ENCODE measurements around the gene KBTBD8. TPM values are rescaled to one million over a fixed set of nuclear protein-coding genes. Genes with fewer than 3 reads are reported as not detected.

The KBTBD8 gene
- total RNA-seq, 1 donor from 2014 or later, result 12.4 TPM

DNA sequence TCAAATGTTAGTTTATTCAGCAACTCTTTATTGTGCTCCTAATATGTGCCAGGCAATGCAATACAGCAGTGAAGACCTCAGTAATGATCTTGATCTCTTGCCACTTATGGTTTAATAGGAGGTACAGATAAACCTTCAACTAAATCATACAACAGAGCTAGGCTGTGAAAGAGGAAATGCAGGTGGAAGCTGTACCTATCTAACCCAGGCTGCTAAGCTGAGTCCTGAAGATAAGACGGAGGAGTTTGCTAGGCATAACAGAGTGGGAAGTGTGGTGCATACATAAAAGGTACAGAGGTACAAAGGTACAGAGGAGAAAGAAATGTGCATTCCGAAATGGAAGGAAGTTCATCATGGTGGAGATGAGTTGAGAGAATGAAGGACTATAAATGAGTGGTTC, 35.0 kb downstream of the KBTBD8 start:
- intact Hi-C loops (cut with micrococcal nuclease), result no loop called here

DNA sequence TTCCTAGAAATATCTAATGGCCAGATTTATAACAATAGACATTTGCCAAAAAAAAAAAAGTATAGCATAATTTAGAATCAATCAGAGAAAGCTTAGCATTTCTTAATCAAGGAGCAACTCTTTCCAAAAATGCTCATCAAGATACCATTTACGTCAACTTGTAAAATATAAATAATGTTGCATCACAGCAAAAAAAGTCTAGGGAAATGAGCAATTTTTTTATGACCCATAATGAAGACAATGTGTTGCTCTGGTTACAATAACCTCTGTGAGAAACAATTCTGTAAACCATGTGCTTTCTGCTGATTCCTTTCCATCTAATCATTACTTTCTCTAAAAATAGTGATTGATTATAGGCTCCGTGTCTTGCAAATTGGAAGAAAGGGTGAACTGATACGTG, 36.3 kb downstream of the KBTBD8 start:
- intact Hi-C loops (cut with micrococcal nuclease), result no loop called here

- intact Hi-C loops (cut with micrococcal nuclease), result loop anchor here (1.0 to 2.0 kb wide), 2 partner anchors 65 to 99 kb away; no protein-coding TSS in a partner anchor
Observed at GRCh38 chr3:67037615-67038014, 39.5 kb downstream of the KBTBD8 start.

DNA sequence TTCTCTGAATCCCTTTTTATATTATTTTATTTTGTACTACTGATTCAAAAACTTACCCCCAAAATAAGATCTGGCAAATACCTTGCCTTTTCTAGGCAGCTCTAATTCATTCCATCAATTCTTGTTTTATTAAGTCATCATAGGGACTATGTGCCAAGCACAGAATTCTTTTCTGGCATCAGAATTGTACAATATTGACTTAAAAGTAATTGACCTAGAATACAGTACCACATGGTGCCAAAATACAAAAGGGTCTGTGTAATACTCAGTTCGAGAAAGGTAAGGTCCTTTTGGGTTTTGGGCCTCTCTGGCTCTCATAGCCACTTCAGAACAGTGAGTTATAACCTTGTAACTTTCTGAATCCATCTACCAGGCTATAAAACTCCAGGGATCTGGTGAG, 46.2 kb downstream of the KBTBD8 start:
- intact Hi-C loops (cut with micrococcal nuclease), result no loop called here

DNA sequence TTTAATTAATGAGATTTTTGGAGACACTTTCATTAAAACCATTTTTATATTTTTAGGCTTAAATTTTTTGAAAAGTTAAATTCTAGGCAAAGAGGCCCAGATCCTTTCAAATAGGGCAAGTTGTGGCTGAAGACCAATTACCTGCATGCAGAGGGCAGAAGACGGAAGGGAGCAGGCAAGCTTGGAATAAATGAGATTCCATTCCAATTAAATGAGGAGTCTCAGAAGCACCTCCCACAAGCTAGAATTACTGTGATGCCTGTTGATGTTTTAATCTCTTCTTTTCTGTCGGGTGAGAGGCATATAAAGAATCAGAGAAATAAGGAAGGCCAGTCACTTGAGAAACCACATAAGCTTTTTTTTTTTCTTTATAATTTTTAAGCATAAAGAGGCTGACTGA, 46.8 kb downstream of the KBTBD8 start:
- intact Hi-C loops (cut with micrococcal nuclease), result no loop called here

- intact Hi-C loops (cut with micrococcal nuclease), result no loop called here
Observed at GRCh38 chr3:67045711-67046465, 47.8 kb downstream of the KBTBD8 start.

DNA sequence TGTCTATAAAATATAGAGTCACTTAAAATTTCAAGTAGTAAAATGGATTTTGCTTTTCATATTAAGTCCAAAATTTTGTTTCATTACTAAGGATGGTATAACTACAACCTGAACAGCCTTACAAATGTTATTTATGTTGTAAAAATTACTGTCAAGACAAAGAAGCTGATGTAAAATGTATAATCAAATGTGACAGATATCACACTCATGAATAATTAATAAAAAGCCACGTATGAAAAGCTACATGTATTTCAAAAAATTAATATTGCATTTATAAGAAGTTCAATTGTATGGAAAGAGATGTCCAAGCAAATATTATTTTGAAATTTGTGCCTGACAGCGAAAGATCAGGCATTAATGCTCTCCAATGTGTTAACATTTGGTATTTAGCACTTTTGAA, 48.9 kb downstream of the KBTBD8 start:
- intact Hi-C loops (cut with micrococcal nuclease), result no loop called here

DNA sequence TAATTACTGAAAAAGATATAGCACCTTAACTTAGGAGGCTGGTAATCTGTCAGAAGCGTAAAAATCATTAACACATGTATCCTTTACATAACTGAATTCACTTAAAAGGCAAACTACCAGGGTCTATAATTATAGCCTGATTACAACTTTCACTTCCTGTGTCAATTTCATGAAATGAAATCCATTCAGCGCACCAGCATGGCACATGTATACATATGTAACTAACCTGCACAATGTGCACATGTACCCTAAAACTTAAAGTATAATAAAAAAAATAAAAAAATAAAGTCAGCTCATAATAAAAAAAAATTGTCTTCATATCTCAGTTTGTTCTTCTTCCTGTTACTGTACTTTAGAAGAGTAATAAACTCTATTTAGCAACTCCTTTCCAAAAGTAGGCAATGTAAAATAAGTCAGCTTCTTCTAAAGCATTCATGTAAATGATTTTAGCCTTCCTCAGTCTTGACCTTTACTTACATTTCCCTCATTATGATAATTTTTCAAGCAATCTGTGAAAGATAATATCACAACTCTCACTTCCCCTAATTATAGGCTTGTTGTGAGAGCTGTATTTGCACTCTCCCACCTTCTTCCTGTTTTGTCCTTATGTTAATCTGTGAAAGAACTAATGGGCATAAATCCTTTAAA, 50.1 kb downstream of the KBTBD8 start:
- intact Hi-C loops (cut with micrococcal nuclease), result no loop called here

DNA sequence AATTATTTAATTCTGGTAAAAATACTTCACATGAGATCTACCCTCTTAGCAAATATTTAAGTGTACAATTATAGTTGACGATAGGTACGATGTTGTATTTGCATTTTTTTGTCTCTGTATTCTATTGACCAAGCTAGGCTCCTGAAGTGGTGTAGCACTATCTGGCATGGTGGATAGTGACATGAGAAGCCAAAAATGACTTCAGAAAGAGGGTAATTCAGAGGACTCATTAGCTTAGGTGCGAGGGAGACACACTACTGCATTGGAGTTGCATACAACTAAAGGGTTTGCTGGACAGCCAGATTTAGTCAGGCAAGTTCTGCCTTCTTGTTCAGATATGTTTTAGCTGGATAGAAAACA, 50.6 kb downstream of the KBTBD8 start:
- intact Hi-C loops (cut with micrococcal nuclease), result no loop called here

GRCh38 chr3:67059443-67059842, 61.3 kb downstream of the KBTBD8 start:
- intact Hi-C loops (cut with micrococcal nuclease), result no loop called here

Measured in T-helper 1 cell treated with Interleukin-12 subunit alpha and Interleukin-12 subunit beta and Interleukin-4 antibody, amounts not matched to agents 30 ng/mL and 1 ng/mL, for 36 hours (primary cell).